Fibroblast of skin of abdomen (primary cell): Measurements from ENCODE around the gene CELA3A.
"Not testable (repeated sequence)": the region's sequence is repeated elsewhere in the genome, so short reads cannot be mapped to it uniquely, and the experiment has no call there.

Source experiments
- DNase-seq: peaks from one replicate; pipeline ENCODE4 v3.0.0-alpha.2; 2013

CELA3A gene

DNA sequence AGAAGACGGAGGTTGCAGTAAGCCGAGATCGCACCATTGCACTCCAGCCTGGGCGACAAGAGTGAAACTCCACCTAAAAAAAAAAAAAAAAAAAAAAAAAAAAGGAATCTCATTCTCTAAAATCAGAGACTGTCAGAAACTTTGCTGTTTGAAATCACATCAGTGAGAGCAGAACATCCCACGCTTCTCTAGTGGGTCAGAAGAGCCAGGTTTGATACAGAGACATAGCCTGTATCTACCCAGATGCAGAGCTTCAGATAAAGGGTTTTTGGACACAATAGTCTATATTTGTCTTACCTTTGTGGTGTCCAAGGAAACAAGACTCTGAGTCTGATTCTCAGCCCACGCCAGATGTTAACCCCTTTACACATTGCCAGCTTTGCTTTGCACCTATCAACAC, 19.6 kb downstream of the CELA3A start:
- no peak for DNase-seq

DNA sequence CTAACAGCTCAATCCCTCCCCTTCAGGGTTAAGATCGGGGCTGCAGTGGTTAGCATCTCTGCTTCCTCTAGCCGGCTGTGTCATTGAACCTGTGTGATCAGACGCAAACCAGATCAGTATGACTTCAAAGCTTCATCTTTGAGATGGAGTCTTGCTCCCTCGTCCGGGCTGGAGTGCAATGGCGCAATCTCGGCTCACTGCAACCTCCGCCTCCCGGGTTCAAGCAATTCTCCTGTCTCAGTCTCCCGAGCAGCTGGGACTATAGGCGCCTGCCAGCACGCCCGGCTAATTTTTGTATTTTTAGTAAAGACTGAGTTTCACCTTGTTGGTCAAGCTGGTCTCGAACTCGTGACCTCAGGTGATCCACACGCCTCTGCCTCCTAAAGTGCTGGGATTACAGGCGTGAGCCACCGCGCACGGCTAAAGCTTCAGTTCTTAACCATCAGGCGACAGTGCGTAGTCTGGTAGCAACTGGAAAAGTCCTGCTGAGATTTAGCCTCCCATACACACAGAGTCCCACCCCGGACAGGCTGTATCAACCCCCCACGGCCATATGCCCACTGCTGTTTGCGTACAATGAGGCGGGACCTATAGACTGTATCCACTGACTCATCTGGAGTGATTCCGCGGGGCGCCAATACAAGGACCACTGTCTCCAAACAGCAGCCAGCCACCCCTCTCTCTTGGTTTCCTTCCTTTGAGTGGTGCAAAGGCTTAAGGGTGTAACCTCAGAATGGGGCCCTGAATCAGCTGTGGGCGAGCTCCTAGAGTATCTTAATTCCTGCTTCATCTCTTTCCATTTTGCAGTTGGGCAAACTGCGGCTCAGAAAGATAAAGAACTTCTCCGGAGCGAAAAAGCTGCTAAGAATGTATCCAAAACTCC, 23.3 kb downstream of the CELA3A start:
- DNase-seq, result peak; percentile 88

GRCh38 chr1:22025368-22026155, 24.1 kb downstream of the CELA3A start:
- peak; percentile 86 for DNase-seq

DNA sequence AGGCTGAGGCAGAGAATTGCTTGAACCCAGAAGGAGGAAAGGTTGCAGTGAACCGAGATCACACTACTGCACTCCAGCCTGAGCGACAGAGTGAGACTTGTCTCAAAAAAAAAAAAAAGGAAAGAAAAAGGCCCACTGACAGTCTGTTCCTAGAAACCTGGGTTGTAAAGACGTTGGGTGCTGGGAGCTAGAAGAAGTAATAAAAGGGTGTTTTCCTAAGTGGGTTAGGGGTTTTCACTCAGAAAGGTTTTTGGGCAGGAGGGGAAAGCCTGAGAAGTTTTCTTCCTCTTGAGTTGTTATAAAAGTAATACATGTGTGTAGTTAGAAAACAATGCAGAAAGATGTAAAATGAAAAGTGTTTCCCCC, 25.4 kb downstream of the CELA3A start:
- no peak for DNase-seq

- DNase-seq, result no peak
Observed at GRCh38 chr1:22030057-22030456, 28.6 kb downstream of the CELA3A start.

DNA sequence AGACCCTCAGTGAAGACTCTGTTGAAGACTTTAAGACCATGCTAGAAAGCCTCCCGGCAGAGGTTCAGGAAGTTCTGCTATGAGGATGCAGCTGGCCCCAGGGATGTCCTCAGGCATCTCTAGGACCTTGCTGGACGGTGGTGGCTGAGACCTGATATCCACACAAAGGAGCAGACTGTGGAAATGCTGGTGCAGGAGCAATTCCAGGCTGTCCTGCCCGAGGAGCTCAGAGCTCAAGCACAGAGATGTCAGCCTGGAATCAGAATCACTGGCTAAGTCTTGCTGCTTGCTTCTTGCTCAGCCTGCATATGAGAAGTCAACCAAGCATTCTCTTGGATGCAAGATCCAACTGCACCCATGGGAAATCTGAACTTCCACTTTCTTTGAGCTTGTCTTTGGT, 29.0 kb downstream of the CELA3A start:
- no peak for DNase-seq

DNA sequence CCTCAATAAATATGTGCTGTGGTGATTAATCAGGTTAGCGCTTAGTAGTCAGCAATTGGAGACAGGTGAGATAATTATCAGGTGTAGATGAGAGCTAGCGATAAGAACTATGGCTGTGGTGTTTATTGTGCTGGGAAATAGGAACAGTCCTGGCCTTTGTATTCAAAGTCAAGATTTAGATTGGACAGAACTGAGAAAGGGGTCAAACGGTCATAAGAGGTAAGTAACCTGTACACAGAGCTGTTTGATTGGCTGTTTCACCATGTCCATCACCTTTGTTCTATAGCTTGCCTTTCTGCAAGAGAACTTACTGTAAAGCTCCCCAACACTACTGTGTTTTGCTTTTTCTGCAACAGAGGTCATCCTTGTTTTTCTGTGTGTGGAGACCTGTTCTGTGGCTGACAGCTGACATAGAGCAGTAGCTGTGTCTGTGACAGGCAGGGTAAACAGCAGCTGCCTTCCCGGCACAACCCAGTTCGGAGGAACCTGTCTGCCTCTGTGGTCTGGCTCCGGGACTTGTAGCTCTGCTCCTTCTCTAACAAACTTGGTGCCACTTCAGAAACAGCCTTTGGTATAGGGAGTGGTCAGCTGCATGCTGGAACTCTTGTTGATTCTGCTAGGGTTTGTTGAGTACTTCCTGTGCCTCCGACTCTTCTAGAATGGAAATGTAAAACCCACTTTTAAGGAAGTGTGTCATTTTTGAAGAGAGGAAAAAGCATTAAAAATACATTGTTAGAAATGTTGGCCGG, 29.9 kb downstream of the CELA3A start:
- DNase-seq, result no peak

DNA sequence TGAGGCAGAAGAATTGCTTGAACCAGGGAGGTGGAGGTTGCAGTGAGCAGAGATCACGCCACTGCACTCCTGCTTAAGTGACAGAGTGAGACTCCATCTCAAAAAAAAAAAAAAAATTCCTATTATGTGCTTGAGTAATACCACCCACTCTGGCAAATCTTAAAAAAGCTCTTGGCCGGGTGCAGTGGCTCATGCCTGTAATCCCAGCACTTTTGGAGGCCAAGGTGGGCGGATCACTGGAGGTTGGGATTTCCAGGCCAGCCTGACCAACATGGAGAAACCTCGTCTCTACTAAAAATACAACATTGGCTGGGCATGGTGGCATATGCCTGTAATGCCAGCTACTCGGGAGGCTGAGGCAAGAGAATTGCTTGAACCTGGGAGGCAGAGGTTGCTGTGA, 33.4 kb downstream of the CELA3A start:
- not testable (repeated sequence) for DNase-seq

GRCh38 chr1:22037520-22037919, 36.1 kb downstream of the CELA3A start:
- DNase-seq, result no peak

GRCh38 chr1:22038036-22038435, 36.6 kb downstream of the CELA3A start:
- DNase-seq, result no peak

DNA sequence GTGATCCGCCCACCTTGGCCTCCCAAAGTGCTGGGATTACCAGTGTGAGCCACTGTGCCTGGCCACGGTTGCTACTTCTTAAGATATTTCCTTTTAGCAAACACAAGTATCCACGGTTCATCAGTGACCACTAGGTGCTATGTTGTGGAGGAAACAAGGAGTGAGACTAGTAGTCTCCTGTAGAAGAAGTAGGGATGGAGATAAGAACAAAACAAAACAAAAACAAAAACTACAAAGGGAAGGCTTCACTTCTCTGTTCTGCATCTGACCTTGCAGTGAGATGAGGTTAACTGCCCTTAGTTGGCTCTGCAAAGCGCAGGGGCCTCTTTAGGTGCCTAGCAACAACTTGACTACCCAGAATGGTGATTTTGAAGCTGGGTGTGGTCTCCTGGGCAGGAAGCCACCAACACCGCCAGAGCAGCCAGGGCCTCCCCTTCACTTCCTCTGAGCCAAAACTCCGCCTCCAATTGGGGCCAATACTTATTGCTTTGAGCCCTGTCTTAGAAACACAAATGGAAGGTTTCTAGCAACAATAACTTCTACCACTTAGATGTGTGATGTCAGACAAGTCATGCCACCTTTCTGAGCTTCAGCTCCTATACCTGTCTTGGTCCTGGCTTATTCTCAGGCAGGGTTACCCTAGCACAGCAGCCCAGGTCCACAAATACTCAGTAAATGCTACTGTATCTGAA, 38.3 kb downstream of the CELA3A start:
- DNase-seq, result no peak

GRCh38 chr1:22040286-22040623, 38.8 kb downstream of the CELA3A start:
- no peak for DNase-seq

- no peak for DNase-seq
Observed at GRCh38 chr1:22041505-22041904, 40.0 kb downstream of the CELA3A start.

DNA sequence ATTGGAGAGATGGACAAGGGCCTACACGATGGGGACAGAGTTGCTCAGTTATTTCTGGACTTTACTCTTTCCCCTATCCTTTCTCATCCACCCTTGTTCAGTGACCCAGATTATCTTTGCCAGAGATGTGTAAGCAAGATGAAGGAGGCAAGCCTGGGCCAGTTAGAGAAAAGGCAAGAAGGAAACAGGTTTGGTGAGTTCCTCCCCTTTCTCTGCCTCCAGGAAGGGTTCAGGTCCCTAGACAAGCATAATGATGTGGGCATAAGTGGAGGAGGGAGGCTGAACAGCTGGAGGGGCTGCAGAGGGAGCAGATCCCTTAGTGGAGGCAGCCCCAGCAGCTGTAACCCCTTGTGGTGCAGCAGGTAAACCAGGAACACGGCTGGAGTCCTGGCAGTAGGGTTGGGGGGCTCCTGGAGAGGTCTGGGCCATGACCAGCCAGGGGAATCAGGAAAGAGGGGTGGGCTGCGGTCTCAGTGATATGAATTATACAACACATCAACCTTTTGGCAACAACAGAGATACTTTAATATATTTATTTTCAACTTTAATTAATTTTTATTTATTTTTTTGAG, 41.8 kb downstream of the CELA3A start:
- no peak for DNase-seq

DNA sequence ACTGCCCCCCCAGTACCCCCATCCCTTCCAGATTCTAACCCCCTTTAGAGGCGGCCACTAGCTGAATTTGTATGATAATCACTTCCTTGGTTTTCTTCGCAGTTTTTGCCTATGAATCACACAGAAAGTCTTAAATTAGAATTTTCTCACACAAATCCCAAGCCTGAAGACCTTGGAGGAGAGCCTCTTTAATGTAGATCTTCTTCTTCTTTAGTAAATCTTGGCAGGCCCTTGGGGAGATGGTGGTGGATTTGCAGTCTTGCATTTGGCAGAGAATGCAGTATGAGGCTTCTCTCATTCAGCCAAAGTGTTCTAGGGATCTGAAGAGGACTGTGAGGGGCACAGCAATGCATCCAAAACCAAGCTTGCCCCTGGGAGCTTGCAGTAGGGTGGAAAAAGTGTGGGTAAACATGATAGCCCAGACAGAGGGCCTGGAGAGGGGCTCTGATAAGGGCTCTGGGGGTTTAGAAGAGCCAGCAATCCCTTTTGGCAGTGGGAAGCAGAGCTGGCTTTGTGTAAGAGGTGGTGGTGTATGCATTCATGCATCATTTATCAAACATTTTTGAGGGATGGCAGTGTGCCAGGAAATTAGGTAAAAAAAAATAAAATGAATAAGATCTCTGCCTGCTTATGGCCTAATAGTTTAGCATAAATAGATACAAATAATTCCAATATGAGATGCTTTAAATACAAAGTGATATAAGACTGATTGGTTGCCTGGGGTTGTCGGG, 43.4 kb downstream of the CELA3A start:
- peak; percentile 83 for DNase-seq

- DNase-seq, result no peak
Observed at GRCh38 chr1:22045604-22046228, 44.3 kb downstream of the CELA3A start.

DNA sequence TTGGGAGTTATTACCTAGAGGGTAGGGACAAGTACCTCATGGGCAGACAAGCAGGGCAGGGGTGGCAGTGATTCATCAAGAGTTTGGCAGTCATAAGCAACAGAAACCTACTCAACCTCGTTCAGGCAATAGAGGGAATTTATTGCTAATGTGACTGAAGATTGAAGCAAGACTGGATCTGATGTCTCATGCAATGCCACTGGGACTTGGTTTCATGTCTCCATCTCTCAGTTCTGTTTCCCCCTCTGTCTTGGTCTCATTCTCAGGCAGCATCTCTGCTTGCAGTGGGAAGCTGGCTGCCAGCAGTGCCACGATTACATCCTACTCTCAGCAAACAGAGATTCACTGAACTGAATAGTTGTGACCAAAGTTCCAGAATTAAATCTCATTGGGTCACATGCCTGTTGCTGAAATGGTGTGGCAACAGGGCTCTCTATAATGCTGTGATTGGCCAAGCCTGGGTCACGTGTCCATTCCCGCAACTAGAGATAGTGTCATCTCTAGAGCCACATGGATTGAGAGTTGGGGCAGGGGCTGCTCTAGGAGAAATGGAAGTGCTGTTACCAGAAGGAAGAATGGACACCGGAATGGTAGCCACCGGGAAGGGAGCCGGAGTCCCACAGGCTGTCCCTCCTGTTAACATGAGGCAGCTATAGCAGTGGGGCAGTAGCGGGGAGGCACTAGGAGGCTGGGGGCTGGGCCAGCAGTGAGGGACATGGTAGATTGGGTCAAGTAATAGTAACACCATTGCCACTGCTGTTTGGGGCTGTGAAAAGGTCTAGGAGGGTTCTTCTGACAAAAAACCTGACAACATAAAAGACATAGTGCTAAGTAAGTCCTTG, 47.1 kb downstream of the CELA3A start:
- DNase-seq, result no peak

GRCh38 chr1:22050330-22050729, 48.9 kb downstream of the CELA3A start:
- DNase-seq, result no peak

GRCh38 chr1:22051607-22052114, 50.2 kb downstream of the CELA3A start:
- DNase-seq, result no peak
